Heart right ventricle (tissue), 16 donors: ENCODE measurements around the gene ASPRV1. TPM values are rescaled to one million over a fixed set of nuclear protein-coding genes. Genes with fewer than 3 reads are reported as not detected.

Experiments
- ATAC-seq, 8 donors: fragments of 200-7000 bp; cut with Tn5 transposase; one replicate each; pipeline ENCODE4 v1.9.1; 2020; ENCODE audit warnings: mild to moderate bottlenecking in 8 of 8, moderate library complexity in 8 of 8, moderate number of reproducible peaks in 1 of 8
- DNase-seq, 2 donors: peaks; one replicate each; pipeline ENCODE4 v3.0.0-alpha.2; 2020
- H3K27ac ChIP-seq, 10 donors: fragments of 200-600 bp; sonication (generic) in 2 of 10; one replicate each; pipeline versions ENCODE4 v1.5.0 to v1.8.0; 2020 to 2022; ENCODE audit warnings: mild to moderate bottlenecking in 3 of 10
- H3K27me3 ChIP-seq, 7 donors: fragments of 200-600 bp; one replicate each; pipeline ENCODE4 v1.8.0; 2021 to 2022; ENCODE audit warnings: mild to moderate bottlenecking in 2 of 7
- H3K36me3 ChIP-seq, 9 donors: fragments of 200-600 bp; sonication (generic) in 1 of 9; one replicate each; pipeline versions ENCODE4 v1.5.0 to v1.8.0; 2020 to 2022; ENCODE audit warnings: mild to moderate bottlenecking in 2 of 9
- H3K4me1 ChIP-seq, 9 donors: fragments of 200-600 bp; sonication (generic) in 1 of 9; one replicate each; pipeline versions ENCODE4 v1.5.0 to v1.8.0; 2020 to 2022; ENCODE audit warnings: mild to moderate bottlenecking in 4 of 9
- H3K4me3 ChIP-seq, 10 donors: fragments of 200-600 bp; sonication (generic) in 2 of 10; one replicate each; pipeline versions ENCODE4 v1.5.0 to v1.8.0; 2020 to 2022; ENCODE audit warnings: mild to moderate bottlenecking in 7 of 10, moderate library complexity in 2 of 10
- H3K9me3 ChIP-seq, 11 donors: fragments of 200-600 bp in 10 of 11; sonication (generic) in 2 of 11; one replicate each; pipeline versions ENCODE4 v1.5.0 to v1.8.0; 2013 to 2022; ENCODE audit warnings: mild to moderate bottlenecking in 2 of 11, control low read depth in 1 of 11, moderate library complexity in 1 of 11
- CTCF ChIP-seq, 9 donors: fragments of 200-600 bp; sonication (generic) in 2 of 9; IDR thresholded peaks; one replicate each; pipeline versions ENCODE4 v1.5.0 to v1.8.0; 2021 to 2022; ENCODE audit warnings: antibody characterized with exemption in 9 of 9, mild to moderate bottlenecking in 5 of 9, moderate library complexity in 1 of 9
- WGBS, 2 donors: extraction: QIAGEN DNeasy Blood & Tissue Kit; methylation state at CpG; one replicate each; pipeline ENCODE4 v1.1.7; 2013; ENCODE audit warnings: inconsistent platforms in 1 of 2; 5-methylcytosine and 5-hydroxymethylcytosine counted together
- intact Hi-C, 10 donors: fragments of 100-400 bp; cut with DNase I; formaldehyde crosslinking; loops; one replicate each; pipeline versions ENCODE4 v1.11.1 to v1.14.2; 2022
- polyA plus RNA-seq, 2 donors: library from polyadenylated mRNA; stranded (reverse); fragments of 200-250 nt; gene quantifications; one replicate each; pipeline ENCODE4 v1.2.3, GENCODE V29; 2013
- total RNA-seq, 10 donors: library from RNA; stranded (reverse); fragmentation: NEBNext Ultra II Directional in 3 of 10; extraction: Animal tissue kit (Norgen Biotek cat#: 25700) in 3 of 10; gene quantifications; one replicate each; pipeline versions ENCODE4 v1.2.1 to v1.2.4, GENCODE V29; 2021 to 2023
- donor health status: Arrhythmogenic right ventricular cardiomyopathy.
- donor health status: ischemic (EF 13 %, LVEDD 7.1; RV severe dilation, severe dysfunction).
- donor health status: healthy with polysubstance abuse.
- donor health status: DM: no; HTN: yes; CAD: no.
- donor health status: DM: no; HTN: no; CAD: no.
- donor health status: ischemic (EF 25% LVEDD 6.9; RV normal size, moderate dysfunction).
- donor health status: ischemic (EF 25% LVEDD 5.7; RV mildly dilated, moderate dysfunction).
- donor health status: healthy.
- donor health status: DM: yes; HTN: yes; CAD: no.
- donor health status: Ischemic cardiomyopathy.
- donor health status: ischemic (EF 35%, LVEDD 5.7; RV mildly dilated, moderate dysfunction).
- donor health status: nonischemic (EF 11% LVEDD 7.7; RV severe dilation, severe dysfunction).
- donor health status: DM: yes; HTN: yes; CAD: no.
- donor health status: PGD.
- donor health status: ischemic (EF 29% LVEDD 5.4; RV normal size, mild dysfunction).
- donor health status: nonischemic (EF 23%, LVEDD 6.1; RV moderate dilation, normal function).

The ASPRV1 gene
- total and polyA plus RNA-seq, 12 donors = 0.36 to 1.5 (median 0.94) TPM

- WGBS, 2 donors = 75 to 89% methylated on average over 3 of the region's 3 CpGs
- peaks cover 0 to 24% (median 0%) of the 10 kb centered on the region in 9 donors for H3K4me1 ChIP-seq
Observed at GRCh38 chr2:69983392-69983966, 22.0 kb upstream of the ASPRV1 start.

GRCh38 chr2:69979902-69980807 is 18.7 kb upstream of the ASPRV1 start:
- Histone ChIP-seq H3K36me3 (no peaks in the 10 kb centered on the region), H3K27me3 (no peaks in the 10 kb centered on the region), H3K27ac (peak overlapping the region in 2 of 10 donors; percentile 35 to 89), H3K4me1 (peaks cover 0 to 21% (median 0%) of the 10 kb centered on the region in 9 donors), H3K9me3 (no peaks in the 10 kb centered on the region), H3K4me3 (no peak overlapping the region)
- ATAC-seq = no peak
- DNase-seq = no peak
- no peak for TF ChIP-seq CTCF (IDR thresholded peaks at IDR 0.05)
- intact Hi-C loops = no loop called here
- WGBS, 2 donors = 84 to 87% methylated on average over 8 of the region's 8 CpGs

More at GRCh38 chr2:69983392-69983966, 22.0 kb upstream of the ASPRV1 start:
- no peak for TF ChIP-seq CTCF (IDR thresholded peaks at IDR 0.05)
- no peaks in the 10 kb centered on the region for H3K27me3 ChIP-seq
- DNase-seq = no peak
- intact Hi-C loops = no loop called here
- H3K4me3 ChIP-seq = no peak overlapping the region
- H3K9me3 ChIP-seq = no peaks in the 10 kb centered on the region
- ATAC-seq = peak in 1 of 8 donors; percentile 20
- H3K36me3 ChIP-seq = no peaks in the 10 kb centered on the region
- H3K27ac ChIP-seq = peak overlapping the region in 2 of 10 donors; percentile 17 to 88

- TF ChIP-seq CTCF (IDR thresholded peaks at IDR 0.05) = no peak
- H3K36me3 ChIP-seq = no peaks in the 10 kb centered on the region
- ATAC-seq (no peak), DNase-seq (no peak)
- intact Hi-C loops = no loop called here
- peaks cover 0 to 17% (median 0%) of the 10 kb centered on the region in 9 donors for H3K4me1 ChIP-seq
- H3K9me3 ChIP-seq = no peaks in the 10 kb centered on the region
- no peaks in the 10 kb centered on the region for H3K27me3 ChIP-seq
- H3K27ac ChIP-seq = peak overlapping the region in 2 of 10 donors; percentile 69 to 89
- no peak overlapping the region for H3K4me3 ChIP-seq
- WGBS, 2 donors = 81 to 84% methylated on average over 4 of the region's 4 CpGs
Observed at GRCh38 chr2:69977906-69978482, 16.6 kb upstream of the ASPRV1 start.

GRCh38 chr2:69977186-69977585 is 15.8 kb upstream of the ASPRV1 start:
- Histone ChIP-seq H3K27me3 (no peaks in the 10 kb centered on the region), H3K9me3 (no peaks in the 10 kb centered on the region), H3K36me3 (no peaks in the 10 kb centered on the region), H3K27ac (peak overlapping the region in 2 of 10 donors; percentile 69 to 89), H3K4me3 (no peak overlapping the region), H3K4me1 (peaks cover 0 to 17% (median 0%) of the 10 kb centered on the region in 9 donors)
- peak in 1 of 8 donors; percentile 38 for ATAC-seq
- DNase-seq = no peak
- 89% methylated on average over 8 of the region's 8 CpGs for WGBS, 2 donors
- no peak for TF ChIP-seq CTCF (IDR thresholded peaks at IDR 0.05)
- intact Hi-C loops = no loop called here
